GM23338 (cell line): Measurements from ENCODE around the gene FAM163A. TPM values are rescaled to one million over a fixed set of nuclear protein-coding genes. Genes with fewer than 3 reads are reported as not detected.

Source experiments
- ATAC-seq: fragments of 200-7000 bp; cut with Tn5 transposase; 3 replicates; pipeline ENCODE4 v1.9.1; 2020
- DNase-seq: peaks from one replicate; pipeline ENCODE4 v3.0.0-alpha.2; 2015; ENCODE audit warnings: low spot score
- H2AFZ ChIP-seq: fragments of 200-600 bp; sonication (generic); 2 replicates; pipeline ENCODE4 v1.8.0; 2016; ENCODE audit warnings: antibody characterized with exemption, mild to moderate bottlenecking, moderate library complexity
- H3F3A ChIP-seq: fragments of 200-600 bp; sonication (generic); replicated peaks from 2 replicates; pipeline ENCODE4 v1.8.0; 2017; ENCODE audit warnings: antibody characterized with exemption, mixed run types, low read depth
- H3K27ac ChIP-seq: fragments of 200-600 bp; sonication (generic); 2 replicates; pipeline ENCODE4 v1.6.1; 2016; ENCODE audit warnings: low read depth
- H3K27me3 ChIP-seq: fragments of 200-600 bp; sonication (generic); 2 replicates; pipeline ENCODE4 v1.8.0; 2016; ENCODE audit warnings: mild to moderate bottlenecking, mixed run types, moderate library complexity; ENCODE audit not compliant: insufficient read depth
- H3K36me3 ChIP-seq: fragments of 200-600 bp; sonication (generic); 2 replicates; pipeline ENCODE4 v1.8.0; 2016; ENCODE audit warnings: mild to moderate bottlenecking; ENCODE audit not compliant: insufficient read depth
- H3K4me1 ChIP-seq: fragments of 200-600 bp; sonication (generic); 2 replicates; pipeline ENCODE4 v1.8.0; 2016; ENCODE audit warnings: mild to moderate bottlenecking, moderate library complexity; ENCODE audit not compliant: insufficient read depth
- H3K4me2 ChIP-seq: fragments of 200-600 bp; sonication (generic); 2 replicates; pipeline ENCODE4 v1.7.1; 2017; ENCODE audit warnings: mixed run types
- H3K4me3 ChIP-seq: fragments of 200-600 bp; sonication (generic); 2 replicates; pipeline ENCODE4 v1.6.1; 2016; ENCODE audit warnings: mixed run types
- H3K79me2 ChIP-seq: fragments of 200-600 bp; sonication (generic); replicated peaks from 2 replicates; pipeline ENCODE4 v1.8.0; 2017; ENCODE audit warnings: mild to moderate bottlenecking; ENCODE audit not compliant: insufficient read depth
- H3K9me2 ChIP-seq: fragments of 200-600 bp; sonication (generic); 2 replicates; pipeline ENCODE4 v1.8.0; 2017; ENCODE audit not compliant: insufficient read depth
- H4K20me1 ChIP-seq: fragments of 200-600 bp; sonication (generic); replicated peaks from 2 replicates; pipeline ENCODE4 v1.8.0; 2017; ENCODE audit warnings: mild to moderate bottlenecking; ENCODE audit not compliant: insufficient read depth
- H3K27ac Mint-ChIP-seq: 2 replicates; pipeline ENCODE4 v1.8.0; 2020; ENCODE audit warnings: inconsistent platforms, mild to moderate bottlenecking, moderate library complexity, mixed read lengths
- H3K27me3 Mint-ChIP-seq: 3 replicates; pipeline ENCODE4 v1.8.0; 2022; ENCODE audit warnings: low read depth, mild to moderate bottlenecking, moderate library complexity, mixed read lengths, inconsistent platforms; ENCODE audit not compliant: insufficient read depth, poor library complexity
- H3K36me3 Mint-ChIP-seq: 3 replicates; pipeline ENCODE4 v1.8.0; 2021; ENCODE audit warnings: low read depth, mild to moderate bottlenecking, inconsistent platforms, moderate library complexity, mixed read lengths
- H3K4me1 Mint-ChIP-seq: 3 replicates; pipeline ENCODE4 v1.8.0; 2020; ENCODE audit warnings: mild to moderate bottlenecking, inconsistent platforms, mixed read lengths
- H3K4me3 Mint-ChIP-seq: 3 replicates; pipeline ENCODE4 v1.8.0; 2021; ENCODE audit warnings: moderate library complexity, mild to moderate bottlenecking, inconsistent platforms, mixed read lengths
- H3K9me3 Mint-ChIP-seq: 3 replicates; pipeline ENCODE4 v1.8.0; 2020; ENCODE audit warnings: moderate library complexity, mild to moderate bottlenecking, inconsistent platforms, mixed read lengths
- CREB1 ChIP-seq: fragments of 250-450 bp; sonication (Bioruptor Pico); IDR thresholded peaks from 2 replicates; pipeline ENCODE4 v1.5.0; 2020; ENCODE audit warnings: low read depth, mild to moderate bottlenecking, moderate library complexity
- CTCF ChIP-seq, 2 experiments: fragments of 200-600 bp in 1 of 2; sonication (generic) in 1 of 2; conservative IDR thresholded peaks; 2 replicates each; pipeline versions ENCODE4 v1.5.1 to v1.6.1; 2016 to 2017; ENCODE audit warnings: antibody characterized with exemption in 2 of 2, low read depth in 2 of 2, mild to moderate bottlenecking in 2 of 2, moderate library complexity in 1 of 2
- EZH2 ChIP-seq: fragments of 200-600 bp; sonication (generic); IDR thresholded peaks from one replicate; pipeline ENCODE4 v1.8.0; 2017; ENCODE audit warnings: antibody characterized with exemption, mild to moderate bottlenecking, low read depth; ENCODE audit not compliant: unreplicated experiment
- JUNB ChIP-seq: IDR thresholded peaks from one replicate; pipeline ENCODE4 v1.6.1; 2016; ENCODE audit warnings: antibody characterized with exemption; ENCODE audit not compliant: unreplicated experiment
- NANOG ChIP-seq: IDR thresholded peaks from 2 replicates; pipeline ENCODE4 v1.6.1; 2016; ENCODE audit warnings: antibody characterized with exemption, borderline replicate concordance
- POLR2AphosphoS5 ChIP-seq: IDR thresholded peaks from 2 replicates; pipeline ENCODE4 v1.6.1; 2016; ENCODE audit warnings: antibody characterized with exemption, low read depth
- STAT1 ChIP-seq: IDR thresholded peaks from one replicate; pipeline ENCODE4 v1.6.1; 2016; ENCODE audit warnings: antibody characterized with exemption; ENCODE audit not compliant: unreplicated experiment
- ZNF114 ChIP-seq: fragments of 250-450 bp; sonication (Bioruptor Pico); IDR thresholded peaks from 2 replicates; pipeline ENCODE4 v1.5.0; 2020; ENCODE audit warnings: mild to moderate bottlenecking, moderate library complexity
- ZNF331 ChIP-seq: fragments of 250-450 bp; sonication (Bioruptor Pico); IDR thresholded peaks from 2 replicates; pipeline ENCODE4 v1.5.0; 2020; ENCODE audit warnings: low read depth, mild to moderate bottlenecking, moderate library complexity
- polyA plus RNA-seq: library from polyadenylated mRNA; unstranded; fragments of >200 nt; fragmentation: Nextera tagmentation; extraction: Ambion mirVana; gene quantifications from 2 replicates; pipeline ENCODE4 v1.2.1, GENCODE V29; 2016
- total RNA-seq: library from RNA; depleted of rRNA; stranded (reverse); fragments of >200 nt; shearing (Covaris generic); gene quantifications from 2 replicates; pipeline ENCODE4 v1.2.3, GENCODE V29; 2014
- TF ChIP-seq, protein P1 (sequence below): IDR thresholded peaks from 2 replicates; pipeline ENCODE4 v1.6.1; 2016; ENCODE audit warnings: antibody characterized with exemption
- TF ChIP-seq, protein P2 (sequence below): fragments of 250-450 bp; sonication (Bioruptor Pico); IDR thresholded peaks from 2 replicates; pipeline ENCODE4 v1.5.0; 2020; ENCODE audit warnings: mild to moderate bottlenecking, moderate library complexity
- TF ChIP-seq, protein P3 (sequence below): IDR thresholded peaks from one replicate; pipeline ENCODE4 v1.6.1; 2018; ENCODE audit warnings: antibody characterized with exemption; ENCODE audit not compliant: unreplicated experiment

FAM163A gene
- total and polyA plus RNA-seq, 2 experiments from 2014 or later: not detected

- no peaks in the 10 kb centered on the region for H3K27me3 ChIP-seq
- H3K4me2 ChIP-seq: no peak overlapping the region
- Mint-ChIP-seq H3K36me3 (no peaks in the 10 kb centered on the region), H3K27me3 (no peaks in the 10 kb centered on the region), H3K4me3 (no peak overlapping the region), H3K27ac (no peak overlapping the region), H3K9me3 (peaks cover 16% of the 10 kb centered on the region; the same call in 2 of the 3 replicates), H3K4me1 (peaks cover 1% of the 10 kb centered on the region; the same call in 1 of the 3 replicates)
- TF ChIP-seq STAT1 (no peak), ZNF331 (CRISPR knock-in tag) (no peak), NANOG (no peak), EZH2 (no peak), CREB1 (CRISPR knock-in tag) (no peak), JUNB (no peak), ZNF114 (no peak), POLR2AphosphoS5 (no peak), CTCF (conservative IDR thresholded peaks at IDR 0.05; ENCODE audit: low read depth in 2 of 2) (no peak)
- TF ChIP-seq, protein P1, sequence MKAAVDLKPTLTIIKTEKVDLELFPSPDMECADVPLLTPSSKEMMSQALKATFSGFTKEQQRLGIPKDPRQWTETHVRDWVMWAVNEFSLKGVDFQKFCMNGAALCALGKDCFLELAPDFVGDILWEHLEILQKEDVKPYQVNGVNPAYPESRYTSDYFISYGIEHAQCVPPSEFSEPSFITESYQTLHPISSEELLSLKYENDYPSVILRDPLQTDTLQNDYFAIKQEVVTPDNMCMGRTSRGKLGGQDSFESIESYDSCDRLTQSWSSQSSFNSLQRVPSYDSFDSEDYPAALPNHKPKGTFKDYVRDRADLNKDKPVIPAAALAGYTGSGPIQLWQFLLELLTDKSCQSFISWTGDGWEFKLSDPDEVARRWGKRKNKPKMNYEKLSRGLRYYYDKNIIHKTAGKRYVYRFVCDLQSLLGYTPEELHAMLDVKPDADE: no peak
- TF ChIP-seq, protein P2, sequence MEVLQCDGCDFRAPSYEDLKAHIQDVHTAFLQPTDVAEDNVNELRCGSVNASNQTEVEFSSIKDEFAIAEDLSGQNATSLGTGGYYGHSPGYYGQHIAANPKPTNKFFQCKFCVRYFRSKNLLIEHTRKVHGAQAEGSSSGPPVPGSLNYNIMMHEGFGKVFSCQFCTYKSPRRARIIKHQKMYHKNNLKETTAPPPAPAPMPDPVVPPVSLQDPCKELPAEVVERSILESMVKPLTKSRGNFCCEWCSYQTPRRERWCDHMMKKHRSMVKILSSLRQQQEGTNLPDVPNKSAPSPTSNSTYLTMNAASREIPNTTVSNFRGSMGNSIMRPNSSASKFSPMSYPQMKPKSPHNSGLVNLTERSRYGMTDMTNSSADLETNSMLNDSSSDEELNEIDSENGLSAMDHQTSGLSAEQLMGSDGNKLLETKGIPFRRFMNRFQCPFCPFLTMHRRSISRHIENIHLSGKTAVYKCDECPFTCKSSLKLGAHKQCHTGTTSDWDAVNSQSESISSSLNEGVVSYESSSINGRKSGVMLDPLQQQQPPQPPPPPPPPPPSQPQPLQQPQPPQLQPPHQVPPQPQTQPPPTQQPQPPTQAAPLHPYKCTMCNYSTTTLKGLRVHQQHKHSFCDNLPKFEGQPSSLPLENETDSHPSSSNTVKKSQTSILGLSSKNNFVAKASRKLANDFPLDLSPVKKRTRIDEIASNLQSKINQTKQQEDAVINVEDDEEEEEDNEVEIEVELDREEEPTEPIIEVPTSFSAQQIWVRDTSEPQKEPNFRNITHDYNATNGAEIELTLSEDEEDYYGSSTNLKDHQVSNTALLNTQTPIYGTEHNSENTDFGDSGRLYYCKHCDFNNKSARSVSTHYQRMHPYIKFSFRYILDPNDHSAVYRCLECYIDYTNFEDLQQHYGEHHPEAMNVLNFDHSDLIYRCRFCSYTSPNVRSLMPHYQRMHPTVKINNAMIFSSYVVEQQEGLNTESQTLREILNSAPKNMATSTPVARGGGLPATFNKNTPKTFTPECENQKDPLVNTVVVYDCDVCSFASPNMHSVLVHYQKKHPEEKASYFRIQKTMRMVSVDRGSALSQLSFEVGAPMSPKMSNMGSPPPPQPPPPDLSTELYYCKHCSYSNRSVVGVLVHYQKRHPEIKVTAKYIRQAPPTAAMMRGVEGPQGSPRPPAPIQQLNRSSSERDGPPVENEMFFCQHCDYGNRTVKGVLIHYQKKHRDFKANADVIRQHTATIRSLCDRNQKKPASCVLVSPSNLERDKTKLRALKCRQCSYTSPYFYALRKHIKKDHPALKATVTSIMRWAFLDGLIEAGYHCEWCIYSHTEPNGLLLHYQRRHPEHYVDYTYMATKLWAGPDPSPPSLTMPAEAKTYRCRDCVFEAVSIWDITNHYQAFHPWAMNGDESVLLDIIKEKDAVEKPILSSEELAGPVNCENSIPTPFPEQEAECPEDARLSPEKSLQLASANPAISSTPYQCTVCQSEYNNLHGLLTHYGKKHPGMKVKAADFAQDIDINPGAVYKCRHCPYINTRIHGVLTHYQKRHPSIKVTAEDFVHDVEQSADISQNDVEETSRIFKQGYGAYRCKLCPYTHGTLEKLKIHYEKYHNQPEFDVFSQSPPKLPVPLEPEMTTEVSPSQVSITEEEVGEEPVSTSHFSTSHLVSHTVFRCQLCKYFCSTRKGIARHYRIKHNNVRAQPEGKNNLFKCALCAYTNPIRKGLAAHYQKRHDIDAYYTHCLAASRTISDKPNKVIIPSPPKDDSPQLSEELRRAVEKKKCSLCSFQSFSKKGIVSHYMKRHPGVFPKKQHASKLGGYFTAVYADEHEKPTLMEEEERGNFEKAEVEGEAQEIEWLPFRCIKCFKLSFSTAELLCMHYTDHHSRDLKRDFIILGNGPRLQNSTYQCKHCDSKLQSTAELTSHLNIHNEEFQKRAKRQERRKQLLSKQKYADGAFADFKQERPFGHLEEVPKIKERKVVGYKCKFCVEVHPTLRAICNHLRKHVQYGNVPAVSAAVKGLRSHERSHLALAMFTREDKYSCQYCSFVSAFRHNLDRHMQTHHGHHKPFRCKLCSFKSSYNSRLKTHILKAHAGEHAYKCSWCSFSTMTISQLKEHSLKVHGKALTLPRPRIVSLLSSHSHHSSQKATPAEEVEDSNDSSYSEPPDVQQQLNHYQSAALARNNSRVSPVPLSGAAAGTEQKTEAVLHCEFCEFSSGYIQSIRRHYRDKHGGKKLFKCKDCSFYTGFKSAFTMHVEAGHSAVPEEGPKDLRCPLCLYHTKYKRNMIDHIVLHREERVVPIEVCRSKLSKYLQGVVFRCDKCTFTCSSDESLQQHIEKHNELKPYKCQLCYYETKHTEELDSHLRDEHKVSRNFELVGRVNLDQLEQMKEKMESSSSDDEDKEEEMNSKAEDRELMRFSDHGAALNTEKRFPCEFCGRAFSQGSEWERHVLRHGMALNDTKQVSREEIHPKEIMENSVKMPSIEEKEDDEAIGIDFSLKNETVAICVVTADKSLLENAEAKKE: no peak
- TF ChIP-seq, protein P3, sequence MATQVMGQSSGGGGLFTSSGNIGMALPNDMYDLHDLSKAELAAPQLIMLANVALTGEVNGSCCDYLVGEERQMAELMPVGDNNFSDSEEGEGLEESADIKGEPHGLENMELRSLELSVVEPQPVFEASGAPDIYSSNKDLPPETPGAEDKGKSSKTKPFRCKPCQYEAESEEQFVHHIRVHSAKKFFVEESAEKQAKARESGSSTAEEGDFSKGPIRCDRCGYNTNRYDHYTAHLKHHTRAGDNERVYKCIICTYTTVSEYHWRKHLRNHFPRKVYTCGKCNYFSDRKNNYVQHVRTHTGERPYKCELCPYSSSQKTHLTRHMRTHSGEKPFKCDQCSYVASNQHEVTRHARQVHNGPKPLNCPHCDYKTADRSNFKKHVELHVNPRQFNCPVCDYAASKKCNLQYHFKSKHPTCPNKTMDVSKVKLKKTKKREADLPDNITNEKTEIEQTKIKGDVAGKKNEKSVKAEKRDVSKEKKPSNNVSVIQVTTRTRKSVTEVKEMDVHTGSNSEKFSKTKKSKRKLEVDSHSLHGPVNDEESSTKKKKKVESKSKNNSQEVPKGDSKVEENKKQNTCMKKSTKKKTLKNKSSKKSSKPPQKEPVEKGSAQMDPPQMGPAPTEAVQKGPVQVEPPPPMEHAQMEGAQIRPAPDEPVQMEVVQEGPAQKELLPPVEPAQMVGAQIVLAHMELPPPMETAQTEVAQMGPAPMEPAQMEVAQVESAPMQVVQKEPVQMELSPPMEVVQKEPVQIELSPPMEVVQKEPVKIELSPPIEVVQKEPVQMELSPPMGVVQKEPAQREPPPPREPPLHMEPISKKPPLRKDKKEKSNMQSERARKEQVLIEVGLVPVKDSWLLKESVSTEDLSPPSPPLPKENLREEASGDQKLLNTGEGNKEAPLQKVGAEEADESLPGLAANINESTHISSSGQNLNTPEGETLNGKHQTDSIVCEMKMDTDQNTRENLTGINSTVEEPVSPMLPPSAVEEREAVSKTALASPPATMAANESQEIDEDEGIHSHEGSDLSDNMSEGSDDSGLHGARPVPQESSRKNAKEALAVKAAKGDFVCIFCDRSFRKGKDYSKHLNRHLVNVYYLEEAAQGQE: no peak
- no peak overlapping the region for H2AFZ ChIP-seq
- no peaks in the 10 kb centered on the region for H3K9me2 ChIP-seq
- no peak overlapping the region for H3K4me3 ChIP-seq
- no peaks in the 10 kb centered on the region for H3F3A ChIP-seq
- H3K79me2 ChIP-seq: no peaks in the 10 kb centered on the region
- H3K36me3 ChIP-seq: no peaks in the 10 kb centered on the region
- ATAC-seq: no peak
- no peak overlapping the region for H3K27ac ChIP-seq
- DNase-seq: no peak
- H3K4me1 ChIP-seq: no peaks in the 10 kb centered on the region
- H4K20me1 ChIP-seq: no peaks in the 10 kb centered on the region
These were observed 33.2 kb upstream of the FAM163A start for GRCh38 chr1:179709841-179710329.
